Left lung (tissue), 10 donors: ENCODE measurements around the gene CHD9. TPM values are rescaled to one million over a fixed set of nuclear protein-coding genes. Genes with fewer than 3 reads are reported as not detected.

Experiments used
- ATAC-seq: fragments of 200-7000 bp; cut with Tn5 transposase; one replicate; pipeline ENCODE4 v1.9.1; 2020; ENCODE audit warnings: moderate library complexity
- DNase-seq, 4 donors: peaks; one replicate each; pipeline ENCODE4 v3.0.0-alpha.2; 2013 to 2020
- H3K27ac ChIP-seq, 2 donors: fragments of 200-600 bp; sonication (generic) in 1 of 2; one replicate each; pipeline versions ENCODE4 v1.5.0 to v1.8.0; 2020 to 2021
- H3K27me3 ChIP-seq, 2 donors: fragments of 200-600 bp; sonication (generic) in 1 of 2; one replicate each; pipeline versions ENCODE4 v1.5.0 to v1.8.0; 2020 to 2021
- H3K36me3 ChIP-seq, 2 donors: fragments of 200-600 bp; sonication (generic) in 1 of 2; one replicate each; pipeline versions ENCODE4 v1.5.0 to v1.8.0; 2020 to 2021
- H3K4me1 ChIP-seq, 2 donors: fragments of 200-600 bp; one replicate each; pipeline ENCODE4 v1.8.0; 2021
- H3K4me3 ChIP-seq, 2 donors: fragments of 200-600 bp; sonication (generic) in 1 of 2; one replicate each; pipeline versions ENCODE4 v1.5.0 to v1.8.0; 2020 to 2021; ENCODE audit warnings: mild to moderate bottlenecking in 1 of 2
- H3K9me3 ChIP-seq, 2 donors: fragments of 200-600 bp; sonication (generic) in 1 of 2; one replicate each; pipeline versions ENCODE4 v1.5.0 to v1.8.0; 2020 to 2021
- intact Hi-C, 2 donors: fragments of 100-400 bp; cut with DNase I; formaldehyde crosslinking; loops; one replicate each; pipeline versions ENCODE4 v1.11.2 to v1.14.2; 2022
- polyA plus RNA-seq, 6 donors: library from polyadenylated mRNA; unstranded; fragments of 120-200 nt; gene quantifications; one replicate each; pipeline ENCODE4 v1.2.1, GENCODE V29; 2013; ENCODE audit not compliant: insufficient read length in 6 of 6
- total RNA-seq, 2 donors: library from RNA; stranded (reverse); fragmentation: NEBNext Ultra II Directional; extraction: Animal tissue kit (Norgen Biotek cat#: 25700); gene quantifications; one replicate each; pipeline ENCODE4 v1.2.1, GENCODE V29; 2021
- TF ChIP-seq, protein P1 (sequence below), 2 donors: fragments of 200-600 bp; sonication (generic) in 1 of 2; IDR thresholded peaks; one replicate each; pipeline versions ENCODE4 v1.5.0 to v1.8.0; 2021; ENCODE audit warnings: antibody characterized with exemption in 2 of 2
- donor health status: DM: no; HTN: yes; CAD: no.
- donor health status: DM: no; HTN: no; CAD: no.

The CHD9 gene
- total and polyA plus RNA-seq, 8 donors, result 65.6 to 88.0 (median 74.0) TPM

DNA sequence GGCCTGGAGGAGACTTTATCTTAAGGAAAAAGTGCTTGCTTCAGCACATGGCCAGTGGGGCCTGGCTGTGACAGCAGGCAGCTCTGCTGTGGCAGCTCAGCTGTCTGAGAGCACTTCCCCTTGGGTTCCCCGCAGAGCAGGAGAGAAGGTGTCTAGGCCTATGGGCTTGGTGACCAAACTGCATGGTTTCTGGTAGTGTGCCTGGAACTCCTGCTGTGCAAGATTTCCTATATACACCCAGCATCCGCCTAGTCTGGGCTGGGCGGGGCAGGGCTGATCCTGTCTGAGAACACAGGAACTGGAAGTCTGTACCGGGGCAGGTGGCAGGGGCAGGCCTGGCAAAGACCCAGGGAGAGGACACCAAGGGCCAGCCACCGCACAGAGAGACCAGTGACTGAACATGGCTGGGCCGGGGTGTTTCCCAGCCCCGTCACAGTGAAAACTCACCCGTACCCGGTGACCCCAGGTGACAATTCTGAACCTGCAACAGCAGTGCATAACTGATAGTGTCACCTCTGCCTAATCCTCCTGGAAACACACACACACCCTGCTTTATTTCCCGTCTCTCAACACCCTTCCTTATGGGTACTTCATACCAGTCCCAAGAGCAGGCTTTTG, 39.3 kb downstream of the CHD9 start:
- TF ChIP-seq, protein P1, sequence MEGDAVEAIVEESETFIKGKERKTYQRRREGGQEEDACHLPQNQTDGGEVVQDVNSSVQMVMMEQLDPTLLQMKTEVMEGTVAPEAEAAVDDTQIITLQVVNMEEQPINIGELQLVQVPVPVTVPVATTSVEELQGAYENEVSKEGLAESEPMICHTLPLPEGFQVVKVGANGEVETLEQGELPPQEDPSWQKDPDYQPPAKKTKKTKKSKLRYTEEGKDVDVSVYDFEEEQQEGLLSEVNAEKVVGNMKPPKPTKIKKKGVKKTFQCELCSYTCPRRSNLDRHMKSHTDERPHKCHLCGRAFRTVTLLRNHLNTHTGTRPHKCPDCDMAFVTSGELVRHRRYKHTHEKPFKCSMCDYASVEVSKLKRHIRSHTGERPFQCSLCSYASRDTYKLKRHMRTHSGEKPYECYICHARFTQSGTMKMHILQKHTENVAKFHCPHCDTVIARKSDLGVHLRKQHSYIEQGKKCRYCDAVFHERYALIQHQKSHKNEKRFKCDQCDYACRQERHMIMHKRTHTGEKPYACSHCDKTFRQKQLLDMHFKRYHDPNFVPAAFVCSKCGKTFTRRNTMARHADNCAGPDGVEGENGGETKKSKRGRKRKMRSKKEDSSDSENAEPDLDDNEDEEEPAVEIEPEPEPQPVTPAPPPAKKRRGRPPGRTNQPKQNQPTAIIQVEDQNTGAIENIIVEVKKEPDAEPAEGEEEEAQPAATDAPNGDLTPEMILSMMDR (IDR thresholded peaks at IDR 0.05), result no peak
- intact Hi-C loops, result no loop called here
- H3K27me3 ChIP-seq, result no peaks in the 10 kb centered on the region
- H3K27ac ChIP-seq, result peak overlapping the region; percentile 82 to 88
- H3K4me1 ChIP-seq, result peaks cover 45 to 86% of the 10 kb centered on the region in 2 donors
- H3K36me3 ChIP-seq, result no peaks in the 10 kb centered on the region
- ATAC-seq (peak; percentile 57), DNase-seq (peak in 3 of 4 donors; percentile 29 to 92 (median 75))
- H3K9me3 ChIP-seq, result no peaks in the 10 kb centered on the region
- no peak overlapping the region for H3K4me3 ChIP-seq

DNA sequence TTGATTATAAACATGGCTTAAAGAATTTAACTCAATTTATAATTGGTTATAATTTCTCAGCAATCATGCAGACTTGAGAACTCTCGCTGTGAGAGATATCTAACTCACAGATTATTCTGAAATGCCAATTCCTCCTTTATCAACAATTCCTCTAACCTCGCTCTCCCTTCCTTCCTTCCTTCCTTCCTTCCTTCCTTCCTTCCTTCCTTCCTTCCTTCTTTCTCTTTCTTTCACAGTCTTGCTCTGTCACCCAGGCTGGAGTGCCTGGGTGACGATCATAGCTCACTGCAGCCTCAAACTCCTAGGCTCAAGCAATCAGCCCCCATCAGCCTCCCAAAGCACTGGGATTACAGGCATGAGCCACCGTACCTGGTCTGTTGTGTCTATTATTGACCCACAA, 42.4 kb downstream of the CHD9 start:
- peak overlapping the region in 1 of 2 donors; percentile 93 for H3K27ac ChIP-seq
- TF ChIP-seq, protein P1 (IDR thresholded peaks at IDR 0.05), result no peak
- ATAC-seq, result no peak
- H3K27me3 ChIP-seq, result no peaks in the 10 kb centered on the region
- intact Hi-C loops, result no loop called here
- no peak overlapping the region for H3K4me3 ChIP-seq
- H3K36me3 ChIP-seq, result no peaks in the 10 kb centered on the region
- H3K4me1 ChIP-seq, result peaks cover 38 to 80% of the 10 kb centered on the region in 2 donors
- no peaks in the 10 kb centered on the region for H3K9me3 ChIP-seq
- no peak for DNase-seq

- ATAC-seq (peak; percentile 60), DNase-seq (peak; percentile 88 to 93 (median 90))
- H3K27me3 ChIP-seq, result no peaks in the 10 kb centered on the region
- peaks cover 24 to 67% of the 10 kb centered on the region in 2 donors for H3K4me1 ChIP-seq
- no peaks in the 10 kb centered on the region for H3K36me3 ChIP-seq
- TF ChIP-seq, protein P1 (IDR thresholded peaks at IDR 0.05), result no peak
- H3K27ac ChIP-seq, result peak overlapping the region; percentile 88 to 93
- intact Hi-C loops, result no loop called here
- no peaks in the 10 kb centered on the region for H3K9me3 ChIP-seq
- peak overlapping the region; percentile 26 to 44 for H3K4me3 ChIP-seq
Measured at GRCh38 chr16:53098526-53099317, 43.9 kb downstream of the CHD9 start.

GRCh38 chr16:53099318-53100130, 44.7 kb downstream of the CHD9 start:
- TF ChIP-seq, protein P1 (IDR thresholded peaks at IDR 0.05), result no peak
- no peaks in the 10 kb centered on the region for H3K36me3 ChIP-seq
- peaks cover 17 to 59% of the 10 kb centered on the region in 2 donors for H3K4me1 ChIP-seq
- H3K27ac ChIP-seq, result peak overlapping the region; percentile 88 to 93
- no peaks in the 10 kb centered on the region for H3K9me3 ChIP-seq
- intact Hi-C loops, result no loop called here
- ATAC-seq (peak; percentile 91), DNase-seq (peak; percentile 81 to 96 (median 92))
- no peaks in the 10 kb centered on the region for H3K27me3 ChIP-seq
- H3K4me3 ChIP-seq, result peak overlapping the region; percentile 26 to 44
